ENCODE results near the gene SIRT4.

GRCh38 chr12:120265473-120266179, 36.5 kb upstream of the SIRT4 start, which contains the start of gene PXN:
- TF ChIP-seq CTCF (IDR thresholded peaks at IDR 0.05) (peak; percentile 99), ZFX (IDR thresholded peaks at IDR 0.05; ENCODE audit: borderline replicate concordance) (no peak)

Measured in 22Rv1 (cell line).